SK-N-MC (cell line): ENCODE measurements around the gene RUVBL2.
A peak's percentile ranks its signal among the peaks of the same experiment; 100 is the strongest.

Source experiments
- DNase-seq: peaks from one replicate; pipeline ENCODE4 v3.0.0-alpha.2; 2011; ENCODE audit warnings: low read depth, low spot score
- H3K27ac ChIP-seq: fragments of 200-600 bp; sonication (generic); 2 replicates; pipeline ENCODE4 v1.5.1; 2016; ENCODE audit warnings: mixed run types
- H3K36me3 ChIP-seq: fragments of 200-600 bp; sonication (generic); 2 replicates; pipeline ENCODE4 v1.6.1; 2017; ENCODE audit warnings: antibody characterized with exemption, low read length, mixed read lengths; ENCODE audit not compliant: insufficient read depth
- H3K4me3 ChIP-seq: fragments of 200-600 bp; sonication (generic); 2 replicates; pipeline ENCODE4 v1.5.1; 2016
- H3K9ac ChIP-seq: fragments of 200-600 bp; sonication (generic); 2 replicates; pipeline ENCODE4 v1.8.0; 2017; ENCODE audit warnings: mixed run types, mixed read lengths; ENCODE audit not compliant: insufficient read length
- H3K9me3 ChIP-seq: fragments of 200-600 bp; sonication (generic); 2 replicates; pipeline ENCODE4 v1.6.1; 2017; ENCODE audit warnings: low read depth, mild to moderate bottlenecking, antibody characterized with exemption, low read length, moderate library complexity, mixed read lengths
- EZH2 ChIP-seq: fragments of 200-600 bp; sonication (generic); IDR thresholded peaks from one replicate; pipeline ENCODE4 v1.6.1; 2017; ENCODE audit warnings: antibody characterized with exemption
- FOXP2 ChIP-seq: optimal IDR thresholded peaks from 2 replicates; pipeline ENCODE3; 2011; ENCODE audit warnings: mild to moderate bottlenecking, moderate library complexity; ENCODE audit not compliant: insufficient read depth; ENCODE audit errors: extremely low read length, control extremely low read depth
- POLR2AphosphoS5 ChIP-seq: IDR thresholded peaks from 2 replicates; pipeline ENCODE4 v1.6.1; 2012; ENCODE audit warnings: mild to moderate bottlenecking, low read depth, low read length, borderline replicate concordance

RUVBL2 gene

GRCh38 chr19:48966541-48967345 is 26.9 kb upstream of the RUVBL2 start:
- Histone ChIP-seq H3K9me3 (no peaks in the 10 kb centered on the region), H3K27ac (peak overlapping the region; percentile 87), H3K9ac (peak overlapping the region; percentile 86), H3K36me3 (peaks cover 17% of the 10 kb centered on the region), H3K4me3 (peak overlapping the region; percentile 98)
- TF ChIP-seq POLR2AphosphoS5: peak; percentile 12; the same call in 1 of the 2 replicates
- TF ChIP-seq EZH2: no peak
- TF ChIP-seq FOXP2: no peak
- DNase-seq: no peak

DNA sequence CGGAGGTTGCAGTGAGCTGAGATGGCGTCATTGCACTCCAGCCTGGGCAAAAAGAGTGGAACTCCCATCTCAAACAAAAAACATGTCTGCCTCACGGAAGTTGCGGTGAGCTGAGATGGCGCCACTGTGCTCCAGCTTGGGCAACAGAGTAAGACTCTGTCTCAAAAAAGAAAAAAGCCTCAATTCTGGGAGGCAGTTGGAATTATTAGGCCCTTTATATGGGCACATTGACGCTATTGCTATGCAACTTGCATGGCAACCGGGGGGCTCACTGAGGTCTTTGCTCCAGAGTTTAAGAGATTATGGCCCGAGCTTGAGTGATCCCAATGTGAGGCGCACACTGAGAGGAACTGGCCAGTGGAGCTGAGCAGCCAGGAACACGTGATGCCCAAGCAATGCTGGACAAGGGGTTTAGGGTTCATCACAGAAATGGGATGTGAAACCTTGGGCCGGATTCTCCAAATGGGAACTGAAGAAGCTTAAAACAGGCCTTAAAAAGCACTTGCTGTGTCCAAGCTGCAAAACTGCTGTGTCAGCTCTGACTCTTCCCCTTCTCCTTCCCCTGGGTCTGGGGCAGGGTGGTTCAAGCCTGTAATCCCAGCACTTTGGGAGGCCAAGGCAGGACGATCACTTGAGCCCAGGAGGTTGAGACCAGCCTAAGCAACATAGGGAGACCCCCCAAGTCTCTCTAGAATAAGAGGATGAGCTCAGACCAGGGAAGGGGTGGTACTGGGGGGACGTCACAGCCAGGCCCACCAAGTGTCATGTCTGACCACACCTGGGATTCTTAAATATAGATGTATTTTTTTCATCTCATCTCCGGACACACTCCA is 26.1 kb upstream of the RUVBL2 start:
- TF ChIP-seq POLR2AphosphoS5 (peak; percentile 41; the same call in 1 of the 2 replicates), EZH2 (no peak)
- Histone ChIP-seq H3K36me3 (peaks cover 17% of the 10 kb centered on the region), H3K27ac (peak overlapping the region; percentile 87), H3K4me3 (no peak overlapping the region), H3K9ac (no peak overlapping the region), H3K9me3 (no peaks in the 10 kb centered on the region)
- no peak for DNase-seq

DNA sequence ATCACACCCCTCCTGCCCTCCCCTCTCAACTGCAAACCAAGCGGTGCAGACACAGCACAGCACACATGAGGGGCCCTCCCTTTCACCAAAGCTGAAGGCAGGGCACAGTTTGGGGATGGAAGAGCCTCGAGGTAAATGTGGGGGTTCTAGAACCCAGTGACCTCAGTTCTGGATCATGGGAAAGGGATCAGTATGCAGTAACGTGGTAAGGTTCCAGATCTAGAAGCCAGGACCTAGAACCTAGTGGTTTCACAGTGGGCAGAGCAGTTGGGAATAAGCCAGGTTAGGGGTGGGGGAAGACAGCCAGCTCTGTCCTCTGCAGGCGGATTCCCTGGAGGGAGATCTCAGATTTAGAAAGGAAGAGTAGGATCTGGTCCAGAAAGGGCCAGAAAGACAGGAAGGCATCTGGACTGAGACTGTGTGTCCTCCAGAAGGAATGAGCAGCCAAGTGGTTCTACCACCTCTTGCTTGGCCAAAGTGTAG is 25.5 kb upstream of the RUVBL2 start:
- TF ChIP-seq EZH2: no peak
- TF ChIP-seq FOXP2: no peak
- TF ChIP-seq POLR2AphosphoS5: no peak
- no peak for DNase-seq
- Histone ChIP-seq H3K36me3 (peaks cover 17% of the 10 kb centered on the region), H3K9me3 (no peaks in the 10 kb centered on the region), H3K9ac (no peak overlapping the region), H3K4me3 (no peak overlapping the region), H3K27ac (peak overlapping the region; percentile 87)

- Histone ChIP-seq H3K4me3 (no peak overlapping the region), H3K36me3 (peaks cover 20% of the 10 kb centered on the region), H3K27ac (peak overlapping the region; percentile 87), H3K9me3 (no peaks in the 10 kb centered on the region), H3K9ac (no peak overlapping the region)
- no peak for DNase-seq
- TF ChIP-seq EZH2 (no peak), FOXP2 (no peak), POLR2AphosphoS5 (peak; percentile 30; the same call in 1 of the 2 replicates)
Measured at GRCh38 chr19:48968813-48969218, 24.9 kb upstream of the RUVBL2 start.

DNA sequence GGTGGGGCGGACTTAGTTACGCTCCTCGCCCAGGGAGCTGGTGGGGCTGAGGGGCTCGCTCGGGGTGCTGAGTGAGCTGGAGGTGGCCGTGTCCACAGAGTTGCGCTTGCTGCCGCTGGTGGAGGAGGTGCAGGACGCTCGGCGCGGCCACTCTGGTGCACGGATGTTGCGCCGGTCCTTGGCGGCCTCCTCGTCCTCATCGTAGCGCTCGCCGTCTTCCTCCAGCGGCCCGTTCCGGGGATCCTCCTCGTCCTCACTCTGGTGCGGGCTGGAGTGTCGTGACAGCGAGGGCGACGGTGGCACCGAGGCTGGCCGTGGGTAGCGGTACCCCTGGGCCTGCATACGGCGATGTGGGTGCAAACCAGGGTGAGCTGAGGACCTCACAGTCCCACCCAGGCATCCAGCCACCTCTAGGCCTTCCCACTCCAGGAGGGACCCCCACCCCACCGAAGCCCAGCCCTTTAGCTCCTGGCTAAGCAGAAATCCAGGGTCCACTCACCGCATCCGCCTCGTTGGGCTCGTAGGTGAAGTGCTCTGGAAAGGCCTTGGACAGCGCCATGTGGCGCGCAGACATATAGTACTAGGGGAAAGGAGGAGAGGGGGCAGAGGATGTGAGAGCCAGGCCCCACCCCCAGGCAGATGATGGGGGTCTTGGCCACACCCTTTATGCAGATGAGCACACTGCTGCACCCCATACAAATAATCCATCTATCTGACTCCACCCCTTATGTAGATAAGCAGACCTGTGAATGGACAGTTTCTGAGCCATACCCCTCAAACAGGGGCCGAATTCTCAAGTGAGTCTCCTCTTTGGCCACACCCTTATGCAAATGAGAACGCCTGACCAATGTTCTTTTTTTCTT is 24.2 kb upstream of the RUVBL2 start:
- TF ChIP-seq POLR2AphosphoS5 (no peak), EZH2 (no peak), FOXP2 (no peak)
- Histone ChIP-seq H3K9me3 (no peaks in the 10 kb centered on the region), H3K27ac (peak overlapping the region; percentile 87), H3K4me3 (no peak overlapping the region), H3K9ac (no peak overlapping the region), H3K36me3 (peaks cover 27% of the 10 kb centered on the region)
- DNase-seq: peak; percentile 73

GRCh38 chr19:48970139-48970766 is 23.4 kb upstream of the RUVBL2 start:
- Histone ChIP-seq H3K4me3 (no peak overlapping the region), H3K9ac (no peak overlapping the region), H3K36me3 (peaks cover 28% of the 10 kb centered on the region), H3K27ac (peak overlapping the region; percentile 38; the same call in 1 of the 2 replicates), H3K9me3 (no peaks in the 10 kb centered on the region)
- TF ChIP-seq EZH2 (no peak), POLR2AphosphoS5 (no peak; the same call in 1 of the 2 replicates), FOXP2 (no peak)
- no peak for DNase-seq

GRCh38 chr19:48970923-48971395 is 22.7 kb upstream of the RUVBL2 start:
- no peak for TF ChIP-seq POLR2AphosphoS5
- no peak for TF ChIP-seq FOXP2
- no peak for TF ChIP-seq EZH2
- Histone ChIP-seq H3K36me3 (peaks cover 23% of the 10 kb centered on the region), H3K27ac (no peak overlapping the region; the same call in 1 of the 2 replicates), H3K9ac (no peak overlapping the region), H3K9me3 (no peaks in the 10 kb centered on the region), H3K4me3 (no peak overlapping the region)
- DNase-seq: no peak
